ENCODE results near the gene SH3RF3. TPM values are rescaled to one million over a fixed set of nuclear protein-coding genes. Genes with fewer than 3 reads are reported as not detected.

The SH3RF3 gene
- total and polyA plus RNA-seq, 10 of the 15 experiments (the other 5 are each of a cell fraction or from before 2014, with no cell fraction given), result 0.08 to 8.8 (median 2.3) TPM

GRCh38 chr2:109230941-109231420, 102.0 kb downstream of the SH3RF3 start:
- Histone ChIP-seq H3K27ac (ENCODE audit: control insufficient read depth, insufficient read depth) (no peak overlapping the region), H3K9ac (ENCODE audit: control insufficient read depth, insufficient read depth, low read length) (no peak overlapping the region), H3K27me3 (replicated peaks in 1 of 2; ENCODE audit: control insufficient read depth in 2 of 2, insufficient read depth in 2 of 2, low read length in 1 of 2) (no peaks in the 10 kb centered on the region), H4K20me1 (ENCODE audit: control insufficient read depth, insufficient read depth) (no peaks in the 10 kb centered on the region), H2AFZ (ENCODE audit: control insufficient read depth, low read depth, low read length) (no peak overlapping the region), H3K4me2 (ENCODE audit: control insufficient read depth, insufficient read depth) (no peak overlapping the region), H3K4me3 (no peak overlapping the region), H3K9me3 (replicated peaks; ENCODE audit: control insufficient read depth, insufficient read depth, low read length) (no peaks in the 10 kb centered on the region; the same call in 1 of the 3 replicates), H3K4me1 (ENCODE audit: control insufficient read depth, insufficient read depth, low read length) (peaks cover 15% of the 10 kb centered on the region), H3K36me3 (ENCODE audit: control insufficient read depth in 2 of 2, insufficient read depth in 2 of 2, low read length in 1 of 2) (no peaks in the 10 kb centered on the region), H3K79me2 (ENCODE audit: control insufficient read depth, insufficient read depth, low read length) (peaks cover 2% of the 10 kb centered on the region; the same call in 1 of the 2 replicates)
- BruUV-seq (replicated peaks), result no TSS peak
- ChIA-PET CTCF (interaction anchor here (1.1 to 2.3 kb wide), 2 partner anchors 11 to 13 kb away, joined by 5 to 6 read pairs; no protein-coding TSS in a partner anchor), RAD21 (ENCODE audit: unreplicated experiment) (interaction anchor here (1.1 to 3.6 kb wide), 4 partner anchors 13 to 27 kb away, joined by 3 to 15 read pairs (median 6); no protein-coding TSS in a partner anchor), SMC1A (ENCODE audit: uncharacterized antibody, unreplicated experiment) (interaction anchor here (0.8 to 1.8 kb wide), 8 partner anchors 8 to 279 kb away, joined by 3 to 9 read pairs (median 4); no protein-coding TSS in a partner anchor), POLR2A (no interaction called here)
- DNase-seq (ENCODE audit: low read depth, low spot score) (no peak), FAIRE-seq (no peak), ATAC-seq (0 out of 3 replicates have a peak, but pooled peaks have one; percentile 10)
- intact Hi-C loops (cut with micrococcal nuclease; ENCODE audit: unreplicated experiment), result no loop called here
- in situ Hi-C loops (cut with MboI), result no loop called here
- WGBS (ENCODE audit: insufficient coverage, insufficient replicate concordance, low lambda C conversion rate, missing lambda C conversion rate), result 45% methylated on average over 7 of the region's 7 CpGs
- TF ChIP-seq BCL11A (IDR thresholded peaks at IDR 0.05; ENCODE audit: low read depth, low read length) (no peak), TCF12 (IDR thresholded peaks at IDR 0.05; ENCODE audit: low read depth, low read length) (no peak), IKZF1 (conservative IDR thresholded peaks at IDR 0.05) (peak; percentile 82), POLR2AphosphoS2 (IDR thresholded peaks at IDR 0.05; ENCODE audit: low read depth, low read length) (no peak), RFX5 (IDR thresholded peaks at IDR 0.05; ENCODE audit: low read depth, low read length) (no peak), MTA2 (IDR thresholded peaks at IDR 0.05; ENCODE audit: low read depth) (peak; percentile 57; the same call in 1 of the 2 replicates), PRDM15 (CRISPR knock-in tag; IDR thresholded peaks at IDR 0.05) (no peak), POLR2AphosphoS5 (IDR thresholded peaks at IDR 0.05; ENCODE audit: low read length) (no peak), MEF2B (IDR thresholded peaks at IDR 0.05; ENCODE audit: partially characterized antibody, poor library complexity, severe bottlenecking) (peak; percentile 82), NFXL1 (IDR thresholded peaks at IDR 0.05; ENCODE audit: borderline replicate concordance) (no peak), ATF7 (IDR thresholded peaks at IDR 0.05; ENCODE audit: low read depth) (peak; percentile 49; the same call in 1 of the 2 replicates), BRCA1 (IDR thresholded peaks at IDR 0.05; ENCODE audit: low read depth, low read length) (no peak), HDAC2 (IDR thresholded peaks at IDR 0.05) (no peak), CBFB (IDR thresholded peaks at IDR 0.05; ENCODE audit: low read depth) (no peak), MEF2A (IDR thresholded peaks at IDR 0.05; ENCODE audit: insufficient read depth, low read depth, low read length) (no peak)
- TF ChIP-seq, protein P1, sequence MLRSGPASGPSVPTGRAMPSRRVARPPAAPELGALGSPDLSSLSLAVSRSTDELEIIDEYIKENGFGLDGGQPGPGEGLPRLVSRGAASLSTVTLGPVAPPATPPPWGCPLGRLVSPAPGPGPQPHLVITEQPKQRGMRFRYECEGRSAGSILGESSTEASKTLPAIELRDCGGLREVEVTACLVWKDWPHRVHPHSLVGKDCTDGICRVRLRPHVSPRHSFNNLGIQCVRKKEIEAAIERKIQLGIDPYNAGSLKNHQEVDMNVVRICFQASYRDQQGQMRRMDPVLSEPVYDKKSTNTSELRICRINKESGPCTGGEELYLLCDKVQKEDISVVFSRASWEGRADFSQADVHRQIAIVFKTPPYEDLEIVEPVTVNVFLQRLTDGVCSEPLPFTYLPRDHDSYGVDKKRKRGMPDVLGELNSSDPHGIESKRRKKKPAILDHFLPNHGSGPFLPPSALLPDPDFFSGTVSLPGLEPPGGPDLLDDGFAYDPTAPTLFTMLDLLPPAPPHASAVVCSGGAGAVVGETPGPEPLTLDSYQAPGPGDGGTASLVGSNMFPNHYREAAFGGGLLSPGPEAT (IDR thresholded peaks at IDR 0.05; ENCODE audit: low read depth), result no peak
- TF ChIP-seq, protein P2, sequence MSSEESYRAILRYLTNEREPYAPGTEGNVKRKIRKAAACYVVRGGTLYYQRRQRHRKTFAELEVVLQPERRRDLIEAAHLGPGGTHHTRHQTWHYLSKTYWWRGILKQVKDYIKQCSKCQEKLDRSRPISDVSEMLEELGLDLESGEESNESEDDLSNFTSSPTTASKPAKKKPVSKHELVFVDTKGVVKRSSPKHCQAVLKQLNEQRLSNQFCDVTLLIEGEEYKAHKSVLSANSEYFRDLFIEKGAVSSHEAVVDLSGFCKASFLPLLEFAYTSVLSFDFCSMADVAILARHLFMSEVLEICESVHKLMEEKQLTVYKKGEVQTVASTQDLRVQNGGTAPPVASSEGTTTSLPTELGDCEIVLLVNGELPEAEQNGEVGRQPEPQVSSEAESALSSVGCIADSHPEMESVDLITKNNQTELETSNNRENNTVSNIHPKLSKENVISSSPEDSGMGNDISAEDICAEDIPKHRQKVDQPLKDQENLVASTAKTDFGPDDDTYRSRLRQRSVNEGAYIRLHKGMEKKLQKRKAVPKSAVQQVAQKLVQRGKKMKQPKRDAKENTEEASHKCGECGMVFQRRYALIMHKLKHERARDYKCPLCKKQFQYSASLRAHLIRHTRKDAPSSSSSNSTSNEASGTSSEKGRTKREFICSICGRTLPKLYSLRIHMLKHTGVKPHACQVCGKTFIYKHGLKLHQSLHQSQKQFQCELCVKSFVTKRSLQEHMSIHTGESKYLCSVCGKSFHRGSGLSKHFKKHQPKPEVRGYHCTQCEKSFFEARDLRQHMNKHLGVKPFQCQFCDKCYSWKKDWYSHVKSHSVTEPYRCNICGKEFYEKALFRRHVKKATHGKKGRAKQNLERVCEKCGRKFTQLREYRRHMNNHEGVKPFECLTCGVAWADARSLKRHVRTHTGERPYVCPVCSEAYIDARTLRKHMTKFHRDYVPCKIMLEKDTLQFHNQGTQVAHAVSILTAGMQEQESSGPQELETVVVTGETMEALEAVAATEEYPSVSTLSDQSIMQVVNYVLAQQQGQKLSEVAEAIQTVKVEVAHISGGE (CRISPR knock-in tag; IDR thresholded peaks at IDR 0.05), result no peak

Measured in GM12878 (cell line).